ENCODE measurements around the gene CTSZ. TPM values are rescaled to one million over a fixed set of nuclear protein-coding genes. Genes with fewer than 3 reads are reported as not detected.
A peak's percentile ranks its signal among the peaks of the same experiment; 100 is the strongest.

Gene CTSZ
- total RNA-seq, 1 donor from 2014 or later: 17.2 TPM

DNA sequence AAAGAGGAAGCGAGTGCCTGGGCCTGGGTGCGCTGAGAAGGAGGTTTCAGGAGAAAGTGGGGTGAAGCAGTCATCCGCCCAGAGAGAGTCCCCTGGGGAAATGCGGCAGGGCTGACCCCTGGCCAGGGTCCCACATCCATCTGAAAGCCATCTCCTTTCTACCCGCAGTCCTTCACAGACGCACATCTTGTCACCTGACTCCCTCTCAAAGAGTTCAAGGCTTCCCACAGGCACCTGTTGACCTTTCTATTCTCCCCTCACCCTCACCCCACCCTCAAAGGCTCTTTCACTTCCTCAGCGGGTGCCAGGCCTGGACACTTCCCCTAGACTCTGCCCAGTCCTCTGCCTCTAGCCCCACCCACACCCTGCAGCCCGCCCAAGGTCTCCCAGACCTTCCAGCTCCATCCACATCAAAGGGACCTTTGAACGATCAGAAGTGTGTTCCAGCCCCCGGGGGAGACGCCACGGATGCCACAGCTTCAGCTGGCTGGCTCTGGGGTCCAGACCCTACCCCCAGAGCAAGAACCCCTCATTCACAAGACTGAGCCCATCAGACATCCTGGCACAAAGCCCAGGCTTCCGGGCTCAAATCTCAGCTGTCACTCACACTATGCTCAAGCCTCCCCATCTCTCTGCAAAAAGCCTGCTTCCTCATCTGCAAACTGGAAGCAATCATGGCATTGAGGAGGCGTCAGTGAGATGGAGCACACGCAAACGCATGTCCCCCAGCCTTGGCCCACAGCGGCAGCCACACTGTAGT, 2.1 kb downstream of the CTSZ start:
- H3K9me3 Mint-ChIP-seq (ENCODE audit: unreplicated experiment): no peaks in the 10 kb centered on the region
- H3K4me3 Mint-ChIP-seq (ENCODE audit: unreplicated experiment): no peak overlapping the region
- no peaks in the 10 kb centered on the region for H3K36me3 Mint-ChIP-seq (ENCODE audit: unreplicated experiment)
- H3K4me1 Mint-ChIP-seq (ENCODE audit: unreplicated experiment): peaks cover 5% of the 10 kb centered on the region
- H3K27ac Mint-ChIP-seq (ENCODE audit: unreplicated experiment): no peak overlapping the region
- H3K27me3 Mint-ChIP-seq (ENCODE audit: unreplicated experiment): no peaks in the 10 kb centered on the region
- no peak for DNase-seq (ENCODE audit: extremely low spot score, unreplicated experiment)
- no peak for TF ChIP-seq CTCF (IDR thresholded peaks at IDR 0.05)

DNA sequence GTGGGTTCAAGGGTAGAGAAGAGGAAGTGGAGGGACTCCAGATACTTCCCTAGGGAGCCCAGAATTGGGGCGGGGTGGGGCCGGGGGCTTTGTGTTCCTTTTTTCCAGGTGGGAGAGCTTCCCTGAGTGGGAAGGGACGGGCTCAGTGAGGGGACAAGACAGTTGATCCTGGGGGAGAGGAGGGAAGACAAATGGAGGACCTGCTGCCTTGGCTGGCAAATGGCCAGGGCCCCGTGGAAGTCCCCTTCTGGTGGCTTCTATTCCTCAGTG, 2.6 kb downstream of the CTSZ start:
- Mint-ChIP-seq H3K4me3 (ENCODE audit: unreplicated experiment) (no peak overlapping the region), H3K36me3 (ENCODE audit: unreplicated experiment) (no peaks in the 10 kb centered on the region), H3K27ac (ENCODE audit: unreplicated experiment) (no peak overlapping the region), H3K9me3 (ENCODE audit: unreplicated experiment) (no peaks in the 10 kb centered on the region), H3K4me1 (ENCODE audit: unreplicated experiment) (peaks cover 2% of the 10 kb centered on the region), H3K27me3 (ENCODE audit: unreplicated experiment) (no peaks in the 10 kb centered on the region)
- TF ChIP-seq CTCF (IDR thresholded peaks at IDR 0.05): no peak
- DNase-seq (ENCODE audit: extremely low spot score, unreplicated experiment): no peak

GRCh38 chr20:59003836-59004492, 3.1 kb downstream of the CTSZ start:
- no peak for TF ChIP-seq CTCF (IDR thresholded peaks at IDR 0.05)
- Mint-ChIP-seq H3K27ac (ENCODE audit: unreplicated experiment) (peak overlapping the region; percentile 67), H3K4me1 (ENCODE audit: unreplicated experiment) (peaks cover 2% of the 10 kb centered on the region), H3K9me3 (ENCODE audit: unreplicated experiment) (no peaks in the 10 kb centered on the region), H3K4me3 (ENCODE audit: unreplicated experiment) (no peak overlapping the region), H3K36me3 (ENCODE audit: unreplicated experiment) (no peaks in the 10 kb centered on the region), H3K27me3 (ENCODE audit: unreplicated experiment) (no peaks in the 10 kb centered on the region)
- DNase-seq (ENCODE audit: extremely low spot score, unreplicated experiment): no peak

GRCh38 chr20:59002874-59003399, 4.1 kb downstream of the CTSZ start:
- Mint-ChIP-seq H3K27ac (ENCODE audit: unreplicated experiment) (no peak overlapping the region), H3K27me3 (ENCODE audit: unreplicated experiment) (no peaks in the 10 kb centered on the region), H3K9me3 (ENCODE audit: unreplicated experiment) (no peaks in the 10 kb centered on the region), H3K4me3 (ENCODE audit: unreplicated experiment) (no peak overlapping the region), H3K4me1 (ENCODE audit: unreplicated experiment) (peaks cover 2% of the 10 kb centered on the region), H3K36me3 (ENCODE audit: unreplicated experiment) (no peaks in the 10 kb centered on the region)
- no peak for TF ChIP-seq CTCF (IDR thresholded peaks at IDR 0.05)
- no peak for DNase-seq (ENCODE audit: extremely low spot score, unreplicated experiment)

- DNase-seq (ENCODE audit: extremely low spot score, unreplicated experiment): no peak
- Mint-ChIP-seq H3K27ac (ENCODE audit: unreplicated experiment) (no peak overlapping the region), H3K9me3 (ENCODE audit: unreplicated experiment) (no peaks in the 10 kb centered on the region), H3K4me1 (ENCODE audit: unreplicated experiment) (peaks cover 2% of the 10 kb centered on the region), H3K27me3 (ENCODE audit: unreplicated experiment) (no peaks in the 10 kb centered on the region), H3K36me3 (ENCODE audit: unreplicated experiment) (no peaks in the 10 kb centered on the region), H3K4me3 (ENCODE audit: unreplicated experiment) (no peak overlapping the region)
- TF ChIP-seq CTCF (IDR thresholded peaks at IDR 0.05): no peak
Measured at GRCh38 chr20:59002388-59002787, 4.7 kb downstream of the CTSZ start.
